CD4-positive, alpha-beta T cell treated with Interleukin-4 for 1 hour (primary cell): ENCODE data around the gene GALNT17.

ENCODE experiments used
- DNase-seq, 2 donors: peaks; one replicate each; pipeline ENCODE4 v3.0.0-alpha.2; 2020 to 2022

GALNT17 gene

GRCh38 chr7:71342202-71342601 lies 210.3 kb downstream of the GALNT17 start:
- no peak for DNase-seq

- DNase-seq: no peak
These were observed 211.1 kb downstream of the GALNT17 start for GRCh38 chr7:71343039-71343438.

GRCh38 chr7:71343892-71344291 lies 211.9 kb downstream of the GALNT17 start:
- no peak for DNase-seq

GRCh38 chr7:71345117-71345884 lies 213.4 kb downstream of the GALNT17 start:
- DNase-seq: no peak

GRCh38 chr7:71348821-71349681 lies 217.1 kb downstream of the GALNT17 start:
- no peak for DNase-seq

GRCh38 chr7:71349682-71350481 lies 217.9 kb downstream of the GALNT17 start:
- DNase-seq: no peak

- DNase-seq: no peak
These were observed 218.7 kb downstream of the GALNT17 start for GRCh38 chr7:71350680-71351079.

GRCh38 chr7:71354716-71355115 lies 222.8 kb downstream of the GALNT17 start:
- DNase-seq: no peak

- DNase-seq: no peak
These were observed 229.6 kb downstream of the GALNT17 start for GRCh38 chr7:71361451-71362032.

- DNase-seq: no peak
These were observed 230.3 kb downstream of the GALNT17 start for GRCh38 chr7:71362240-71362639.

GRCh38 chr7:71363223-71363622 lies 231.3 kb downstream of the GALNT17 start:
- no peak for DNase-seq

GRCh38 chr7:71363627-71364026 lies 231.7 kb downstream of the GALNT17 start:
- no peak for DNase-seq

GRCh38 chr7:71364551-71364950 lies 232.6 kb downstream of the GALNT17 start:
- no peak for DNase-seq

GRCh38 chr7:71372991-71373390 lies 241.0 kb downstream of the GALNT17 start:
- no peak for DNase-seq

GRCh38 chr7:71377062-71377461 lies 245.1 kb downstream of the GALNT17 start:
- no peak for DNase-seq

GRCh38 chr7:71377469-71377868 lies 245.5 kb downstream of the GALNT17 start:
- no peak for DNase-seq

GRCh38 chr7:71384094-71384493 lies 252.2 kb downstream of the GALNT17 start:
- no peak for DNase-seq

GRCh38 chr7:71385330-71385729 lies 253.4 kb downstream of the GALNT17 start:
- DNase-seq: no peak

GRCh38 chr7:71386152-71386785 lies 254.3 kb downstream of the GALNT17 start:
- DNase-seq: no peak

- DNase-seq: no peak
These were observed 256.2 kb downstream of the GALNT17 start for GRCh38 chr7:71388181-71388580.

- no peak for DNase-seq
These were observed 258.0 kb downstream of the GALNT17 start for GRCh38 chr7:71389976-71390375.

- no peak for DNase-seq
These were observed 261.7 kb downstream of the GALNT17 start for GRCh38 chr7:71393661-71394060.
